ENCODE results near the gene ACVR2A.

ACVR2A gene

GRCh38 chr2:147884830-147885229 is 40.0 kb downstream of the ACVR2A start:
- Histone ChIP-seq H2AFZ (ENCODE audit: low read depth, low read length) (no peak overlapping the region), H3K9ac (ENCODE audit: low read length) (no peak overlapping the region), H3K9me3 (ENCODE audit: insufficient read depth, low read length) (no peaks in the 10 kb centered on the region), H3K4me1 (ENCODE audit: low read length) (no peaks in the 10 kb centered on the region), H3K4me3 (ENCODE audit: low read length) (no peak overlapping the region), H3K27ac (ENCODE audit: low read length) (no peak overlapping the region), H3K4me2 (ENCODE audit: low read length) (no peak overlapping the region), H3K36me3 (replicated peaks; ENCODE audit: low read depth, low read length) (no peaks in the 10 kb centered on the region), H4K20me1 (ENCODE audit: insufficient read depth, low read length) (no peaks in the 10 kb centered on the region), H3K79me2 (ENCODE audit: low read length) (no peaks in the 10 kb centered on the region), H3K27me3 (ENCODE audit: low read depth, low read length) (no peaks in the 10 kb centered on the region)
- TF ChIP-seq EZH2phosphoT487 (IDR thresholded peaks at IDR 0.05; ENCODE audit: low read depth) (no peak), CTCF (IDR thresholded peaks at IDR 0.05; ENCODE audit: low read depth, low read length) (no peak)

- Histone ChIP-seq H2AFZ (ENCODE audit: low read depth, low read length) (no peak overlapping the region), H3K27me3 (ENCODE audit: low read depth, low read length) (no peaks in the 10 kb centered on the region), H3K36me3 (replicated peaks; ENCODE audit: low read depth, low read length) (no peaks in the 10 kb centered on the region), H3K79me2 (ENCODE audit: low read length) (no peaks in the 10 kb centered on the region), H3K4me3 (ENCODE audit: low read length) (no peak overlapping the region), H3K9me3 (ENCODE audit: insufficient read depth, low read length) (no peaks in the 10 kb centered on the region), H3K4me1 (ENCODE audit: low read length) (no peaks in the 10 kb centered on the region), H3K4me2 (ENCODE audit: low read length) (no peak overlapping the region), H4K20me1 (ENCODE audit: insufficient read depth, low read length) (no peaks in the 10 kb centered on the region), H3K9ac (ENCODE audit: low read length) (no peak overlapping the region), H3K27ac (ENCODE audit: low read length) (no peak overlapping the region)
- TF ChIP-seq CTCF (IDR thresholded peaks at IDR 0.05; ENCODE audit: low read depth, low read length): no peak
- no peak for TF ChIP-seq EZH2phosphoT487 (IDR thresholded peaks at IDR 0.05; ENCODE audit: low read depth)
These were observed 41.3 kb downstream of the ACVR2A start for GRCh38 chr2:147886136-147886535.

- no peaks in the 10 kb centered on the region for H3K4me1 ChIP-seq (ENCODE audit: low read length)
- H2AFZ ChIP-seq (ENCODE audit: low read depth, low read length): no peak overlapping the region
- H3K79me2 ChIP-seq (ENCODE audit: low read length): no peaks in the 10 kb centered on the region
- no peak overlapping the region for H3K4me3 ChIP-seq (ENCODE audit: low read length)
- H3K9me3 ChIP-seq (ENCODE audit: insufficient read depth, low read length): no peaks in the 10 kb centered on the region
- TF ChIP-seq EZH2phosphoT487 (IDR thresholded peaks at IDR 0.05; ENCODE audit: low read depth): no peak
- TF ChIP-seq CTCF (IDR thresholded peaks at IDR 0.05; ENCODE audit: low read depth, low read length): no peak
- no peaks in the 10 kb centered on the region for H3K27me3 ChIP-seq (ENCODE audit: low read depth, low read length)
- no peaks in the 10 kb centered on the region for H4K20me1 ChIP-seq (ENCODE audit: insufficient read depth, low read length)
- H3K4me2 ChIP-seq (ENCODE audit: low read length): no peak overlapping the region
- no peaks in the 10 kb centered on the region for H3K36me3 ChIP-seq (replicated peaks; ENCODE audit: low read depth, low read length)
- no peak overlapping the region for H3K27ac ChIP-seq (ENCODE audit: low read length)
- no peak overlapping the region for H3K9ac ChIP-seq (ENCODE audit: low read length)
These were observed 43.9 kb downstream of the ACVR2A start for GRCh38 chr2:147888680-147889079.

- no peaks in the 10 kb centered on the region for H3K36me3 ChIP-seq (replicated peaks; ENCODE audit: low read depth, low read length)
- H2AFZ ChIP-seq (ENCODE audit: low read depth, low read length): no peak overlapping the region
- H3K27ac ChIP-seq (ENCODE audit: low read length): no peak overlapping the region
- H3K27me3 ChIP-seq (ENCODE audit: low read depth, low read length): no peaks in the 10 kb centered on the region
- H3K9me3 ChIP-seq (ENCODE audit: insufficient read depth, low read length): no peaks in the 10 kb centered on the region
- no peak overlapping the region for H3K4me3 ChIP-seq (ENCODE audit: low read length)
- H4K20me1 ChIP-seq (ENCODE audit: insufficient read depth, low read length): no peaks in the 10 kb centered on the region
- H3K9ac ChIP-seq (ENCODE audit: low read length): no peak overlapping the region
- H3K79me2 ChIP-seq (ENCODE audit: low read length): no peaks in the 10 kb centered on the region
- no peaks in the 10 kb centered on the region; the same call in 1 of the 2 replicates for H3K4me1 ChIP-seq (ENCODE audit: low read length)
- TF ChIP-seq EZH2phosphoT487 (IDR thresholded peaks at IDR 0.05; ENCODE audit: low read depth): no peak
- TF ChIP-seq CTCF (IDR thresholded peaks at IDR 0.05; ENCODE audit: low read depth, low read length): no peak
- no peak overlapping the region for H3K4me2 ChIP-seq (ENCODE audit: low read length)
These were observed 59.2 kb downstream of the ACVR2A start for GRCh38 chr2:147904051-147904450.

Data from OCI-LY3 (cell line).